GM18499 (cell line): ENCODE results near the gene DEPDC5.
"Not testable (repeated sequence)": the region's sequence is repeated elsewhere in the genome, so short reads cannot be mapped to it uniquely, and the experiment has no call there.

ENCODE experiments used
- ATAC-seq: cut with Tn5 transposase; IDR thresholded peaks from one replicate; pipeline ENCODE4 v1.9.1; 2021; ENCODE audit warnings: moderate number of reproducible peaks; ENCODE audit not compliant: insufficient read depth, unreplicated experiment

The DEPDC5 gene

DNA sequence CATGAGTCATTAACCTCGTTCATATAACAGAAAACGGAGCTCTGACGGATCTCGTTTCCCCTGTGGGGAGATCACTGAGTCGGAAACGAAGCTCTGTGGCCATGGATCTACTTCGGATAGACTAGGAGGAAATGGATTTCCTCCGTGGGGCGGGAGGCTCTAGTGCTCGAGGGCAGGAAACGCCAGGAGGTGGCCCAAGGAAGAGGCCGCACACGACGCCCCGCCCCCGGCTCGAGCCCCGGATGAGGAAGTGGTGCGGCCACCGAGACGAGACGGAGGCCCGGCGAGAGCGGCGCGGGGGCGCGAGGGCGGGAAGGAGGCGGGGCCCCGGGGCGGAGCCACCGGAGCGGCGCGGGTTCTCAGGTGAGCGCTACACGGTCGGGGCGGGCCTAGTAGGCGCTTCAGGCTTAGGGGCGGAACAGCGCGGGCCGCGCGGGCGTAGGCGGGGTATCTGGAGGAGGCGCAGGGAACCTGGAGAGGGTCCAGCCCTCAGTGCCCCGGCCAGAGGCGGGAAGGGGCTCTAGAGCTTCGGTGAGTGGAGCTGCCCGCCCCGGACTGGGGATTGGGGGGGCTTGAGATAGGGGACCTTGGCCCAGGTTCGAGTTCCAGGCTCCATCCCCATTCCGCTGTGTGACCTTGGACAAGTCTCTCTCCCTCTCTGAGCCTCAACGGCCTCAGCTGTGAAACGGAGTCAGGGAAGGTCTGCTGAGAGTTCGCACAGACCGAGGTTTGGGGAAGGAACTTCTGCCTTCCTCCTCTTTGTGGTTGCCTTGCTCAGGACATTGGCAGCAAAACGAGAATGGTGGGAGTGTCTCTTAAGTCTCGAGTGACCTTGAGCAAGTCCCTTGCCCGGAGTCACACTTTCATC lies at the start of gene DEPDC5:
TSS of gene DEPDC5 (plus strand) at position 386 of the 868 bp plus-strand sequence. CDS start 903 bp downstream, outside the sequence.
- no peak for ATAC-seq

DNA sequence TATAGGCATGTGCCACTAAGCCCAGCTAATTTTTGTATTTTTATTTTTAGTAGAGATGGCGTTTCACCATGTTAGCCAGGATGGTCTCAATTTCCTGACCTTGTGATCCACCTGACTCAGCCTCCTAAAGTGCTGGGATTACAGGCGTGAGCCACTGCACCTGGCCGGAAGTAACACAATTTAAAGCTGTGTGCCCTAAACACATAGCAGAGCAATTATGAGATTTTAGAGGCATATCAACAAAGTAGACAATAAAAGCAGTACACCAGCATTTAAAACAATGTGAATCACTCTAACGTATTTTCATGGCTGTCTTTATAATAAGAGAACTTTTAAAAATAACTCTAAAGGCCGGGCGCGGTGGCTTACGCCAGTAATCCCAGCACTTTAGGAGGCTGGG lies 46.3 kb upstream of the DEPDC5 start:
- no peak for ATAC-seq

DNA sequence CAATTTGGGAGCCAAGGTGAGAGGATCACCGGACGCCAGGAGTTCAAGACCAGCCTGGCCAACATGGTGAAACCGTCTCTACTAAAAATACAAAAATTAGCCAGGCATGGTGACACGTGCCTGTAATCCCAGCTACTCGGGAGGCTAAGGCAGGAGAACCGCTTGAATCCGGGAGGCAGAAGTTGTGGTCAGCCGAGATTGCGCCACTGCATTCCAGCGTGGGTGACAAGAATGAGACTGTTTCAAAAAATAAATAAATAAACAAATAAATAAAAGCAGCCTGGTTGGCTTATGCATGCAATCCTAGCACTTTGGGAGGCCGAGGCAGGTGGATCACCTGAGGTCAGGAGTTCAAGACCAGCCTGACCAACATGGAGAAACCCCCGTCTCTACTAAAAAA lies 42.6 kb upstream of the DEPDC5 start:
- not testable (repeated sequence) for ATAC-seq

DNA sequence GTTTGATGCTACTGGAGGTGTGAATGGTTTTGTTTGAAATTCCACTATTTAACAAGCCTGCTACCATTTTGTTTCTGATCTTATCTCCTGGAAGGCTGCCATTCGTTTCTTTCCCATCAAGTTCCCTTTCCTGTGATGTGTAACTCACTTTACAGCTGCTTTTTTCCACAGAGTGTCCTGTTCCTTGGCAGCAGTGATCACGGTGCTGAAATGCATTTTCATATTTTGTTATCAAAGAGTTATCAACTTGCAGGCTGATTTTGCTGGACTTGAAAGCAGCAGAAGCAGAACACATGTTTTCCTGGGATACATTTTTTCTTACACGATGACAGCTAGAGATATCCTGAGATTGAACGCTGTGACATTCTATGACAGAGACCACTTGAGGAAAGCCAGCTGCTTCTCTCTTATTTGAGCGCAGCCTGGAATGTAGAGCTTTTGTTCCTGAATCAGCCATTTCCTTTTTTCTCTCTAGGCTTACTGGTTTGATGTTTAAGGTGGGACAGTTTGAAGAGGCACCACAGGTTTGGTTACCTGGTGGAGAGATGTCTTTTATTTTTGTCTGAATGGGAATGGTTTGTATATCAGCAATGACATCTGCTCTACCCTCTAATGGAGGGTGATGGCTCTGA lies 38.6 kb upstream of the DEPDC5 start:
- no peak for ATAC-seq

DNA sequence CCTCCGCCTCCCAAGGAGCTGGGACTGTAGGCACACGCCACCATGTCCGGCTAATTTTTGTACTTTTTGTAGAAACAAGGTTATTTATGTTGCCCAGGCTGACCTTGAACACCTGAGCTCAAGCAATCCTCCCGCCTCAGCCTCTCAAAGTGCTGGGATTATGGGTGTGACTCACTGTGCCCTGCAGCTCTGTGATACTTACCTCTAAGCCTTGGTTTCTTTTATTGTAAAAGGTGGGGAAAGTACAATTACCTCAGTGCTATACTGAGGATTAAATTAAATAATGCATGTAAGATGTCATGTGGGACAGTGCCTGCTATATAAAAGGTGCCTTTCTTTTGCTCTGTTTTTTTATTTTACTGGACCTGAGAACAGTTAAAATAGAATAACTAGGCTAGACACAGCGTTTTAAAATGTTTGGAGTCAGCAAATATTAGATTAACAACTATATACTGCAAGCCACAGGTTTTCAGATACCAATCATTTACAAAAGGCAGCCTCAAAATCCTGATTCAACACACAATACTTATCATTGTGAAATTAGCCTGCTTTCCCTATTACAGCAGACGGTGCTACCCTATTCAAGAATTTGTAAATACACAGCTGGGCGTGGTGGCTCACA lies 33.9 kb upstream of the DEPDC5 start:
- no peak for ATAC-seq

- no peak for ATAC-seq
Observed at GRCh38 chr22:31723723-31724122, 30.1 kb upstream of the DEPDC5 start.

DNA sequence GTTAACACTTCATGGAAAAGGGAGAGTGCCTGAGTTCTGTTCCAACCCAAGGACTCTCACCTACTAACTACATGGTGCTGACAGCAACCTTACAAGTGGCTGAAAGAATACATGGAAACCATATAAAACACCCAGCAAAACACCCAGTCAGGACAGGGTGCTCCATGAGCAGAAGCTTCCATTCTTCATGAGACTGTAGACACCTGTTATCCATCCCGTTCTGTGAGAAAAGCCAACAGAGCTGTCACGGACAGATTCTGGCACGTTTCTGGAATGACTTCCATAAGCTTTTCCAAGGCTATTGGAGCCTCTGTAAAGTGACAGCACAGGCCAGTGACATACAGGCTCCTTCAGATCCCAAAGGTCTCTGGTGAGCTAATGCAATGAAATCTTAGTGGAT lies 27.1 kb upstream of the DEPDC5 start:
- no peak for ATAC-seq

GRCh38 chr22:31728857-31729256 lies 25.0 kb upstream of the DEPDC5 start:
- no peak for ATAC-seq

DNA sequence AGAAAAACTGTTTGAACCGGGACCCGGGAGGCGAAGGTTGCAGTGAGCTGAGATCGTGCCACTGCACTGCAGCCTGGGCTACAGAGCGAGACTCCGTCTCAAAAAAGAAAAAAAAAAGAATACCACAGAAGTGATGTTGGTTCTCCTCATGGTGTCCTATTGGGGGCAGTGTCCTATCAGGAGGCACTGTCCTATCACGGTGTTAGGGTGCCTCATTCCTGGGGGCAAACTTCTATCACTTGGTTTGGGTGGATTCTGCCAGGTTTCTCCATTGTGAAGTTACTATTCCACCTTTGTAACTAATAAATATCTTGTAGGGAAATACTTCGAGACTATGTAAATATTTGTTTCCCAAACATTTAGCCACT lies 23.5 kb upstream of the DEPDC5 start:
- ATAC-seq: no peak

DNA sequence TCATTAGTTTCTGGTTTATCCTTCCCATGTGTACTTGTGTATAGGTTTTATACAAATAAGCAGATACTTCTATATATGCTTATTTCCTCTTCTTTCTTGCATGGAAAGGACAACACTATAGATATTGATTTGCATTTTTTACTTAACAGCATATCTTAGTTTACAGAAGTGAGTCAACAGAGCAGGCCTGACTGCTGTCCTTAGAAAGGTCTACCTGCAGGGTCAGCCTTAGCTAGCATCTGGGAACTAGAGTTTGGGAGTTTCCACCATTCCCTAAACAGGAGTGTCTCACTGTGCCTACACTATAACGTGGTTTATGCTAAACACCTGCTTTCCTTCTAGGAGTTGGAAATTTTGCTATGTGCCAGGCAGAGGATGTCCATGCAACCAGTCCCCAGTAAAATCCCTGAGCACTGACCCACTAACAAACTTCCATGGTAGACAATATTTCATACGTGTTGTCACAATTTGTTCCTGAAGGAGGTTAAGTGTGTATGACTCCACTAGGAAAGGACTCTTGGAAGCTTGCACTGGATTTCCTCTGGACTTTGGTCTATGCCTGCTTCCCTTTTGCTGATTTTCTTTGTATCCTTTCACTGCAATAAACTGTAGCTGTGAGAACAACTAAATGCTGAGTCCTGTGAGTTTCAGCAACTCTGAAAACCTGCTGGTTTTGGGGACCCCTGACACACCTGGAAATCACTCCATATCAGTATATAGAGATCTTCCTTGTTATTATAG lies 21.6 kb upstream of the DEPDC5 start:
- no peak for ATAC-seq

DNA sequence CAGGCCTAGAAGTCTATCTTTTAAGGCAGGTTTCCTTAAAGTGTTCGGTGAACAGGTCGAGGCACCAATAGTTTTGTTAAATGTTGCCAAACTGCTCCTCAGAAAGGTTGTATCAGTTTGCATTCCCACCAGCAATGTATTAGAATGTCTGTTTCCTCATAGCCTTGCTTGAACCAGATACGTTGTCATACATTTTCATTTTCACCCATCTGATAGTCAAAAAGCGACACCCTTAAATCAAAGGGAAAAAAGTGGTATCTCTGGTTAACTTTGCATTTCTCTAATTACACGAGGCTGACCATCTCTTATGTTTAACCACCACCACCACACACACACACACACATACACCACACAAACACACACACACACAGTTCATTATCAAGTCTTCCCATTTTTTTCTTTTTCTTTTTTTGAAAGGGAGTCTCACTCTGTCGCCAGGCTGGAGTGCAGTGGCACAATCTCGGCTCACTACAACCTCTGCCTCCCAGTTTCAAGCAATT lies 20.2 kb upstream of the DEPDC5 start:
- ATAC-seq: no peak

DNA sequence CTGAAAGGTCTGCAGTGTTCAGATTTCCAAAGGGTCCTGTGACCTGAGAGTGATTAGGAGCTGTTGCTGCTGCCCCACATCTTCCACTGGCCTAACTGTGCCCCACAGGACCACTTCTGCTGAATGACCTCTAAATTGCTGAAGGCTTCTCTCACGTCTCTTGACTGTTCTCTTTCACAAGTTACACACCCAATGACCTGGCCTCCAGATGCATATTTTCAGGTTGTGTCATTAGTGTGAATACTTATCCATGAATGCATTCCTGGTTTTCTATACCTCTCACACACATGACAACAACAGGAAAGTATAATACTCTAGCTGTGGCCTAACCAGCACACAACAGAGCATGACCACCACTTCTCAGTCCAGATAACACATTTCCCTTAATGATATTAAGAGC lies 19.3 kb upstream of the DEPDC5 start:
- no peak for ATAC-seq

DNA sequence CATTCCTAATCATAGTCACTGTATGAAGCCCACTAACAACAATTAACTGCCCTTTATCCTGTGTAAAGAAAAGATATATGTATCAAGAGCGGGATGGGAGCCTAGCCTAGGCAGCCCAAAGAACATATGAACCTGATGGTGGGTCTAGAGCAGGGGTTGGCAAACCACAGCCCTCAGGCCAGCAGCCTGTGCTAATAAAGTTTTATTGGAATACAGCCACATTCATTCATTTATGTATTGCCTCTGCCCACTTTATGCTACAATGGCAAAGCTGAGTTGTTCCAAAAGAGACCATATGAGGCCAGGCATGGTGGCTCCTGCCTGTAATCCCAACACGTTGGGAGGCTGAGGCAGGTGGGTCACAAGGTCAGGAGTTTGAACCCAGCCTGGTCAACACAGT lies 17.4 kb upstream of the DEPDC5 start:
- no peak for ATAC-seq

DNA sequence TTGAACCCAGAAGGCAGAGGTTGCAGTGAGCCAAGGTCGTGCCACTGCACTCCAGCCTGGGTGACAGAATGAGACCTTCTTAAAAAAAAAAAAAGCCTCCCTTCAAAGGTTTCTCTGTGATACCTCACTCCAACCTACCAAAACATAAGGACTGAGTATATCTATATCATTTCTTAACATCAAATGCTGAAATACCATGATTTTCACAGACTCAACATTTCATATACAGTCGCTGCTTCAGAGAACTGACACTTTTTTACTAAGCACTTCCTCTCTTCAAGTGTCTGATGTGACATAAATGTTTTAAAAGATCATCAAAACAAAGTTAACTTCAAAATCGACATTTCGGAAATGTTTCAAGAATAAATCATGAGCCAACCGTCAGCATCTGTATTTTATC lies 15.9 kb upstream of the DEPDC5 start:
- ATAC-seq: no peak

DNA sequence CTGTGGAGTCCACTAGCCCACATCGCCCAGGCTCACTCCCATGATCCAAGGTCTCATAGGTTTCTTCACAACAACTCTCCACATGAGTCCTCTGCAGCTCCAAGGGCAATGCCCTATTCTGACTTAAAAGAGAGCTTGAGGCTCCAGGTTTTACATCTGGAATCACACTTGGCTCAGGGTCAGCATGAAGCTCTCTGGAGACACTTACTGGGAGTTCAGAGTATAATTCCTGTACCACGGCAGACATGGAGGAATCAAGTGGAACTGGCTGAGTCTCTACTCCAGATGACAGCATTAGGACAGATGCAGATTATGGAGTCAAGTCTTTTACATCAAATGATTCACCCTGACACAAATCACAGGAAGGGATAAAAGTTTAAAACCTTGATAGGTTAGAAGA lies 15.3 kb upstream of the DEPDC5 start:
- ATAC-seq: no peak

DNA sequence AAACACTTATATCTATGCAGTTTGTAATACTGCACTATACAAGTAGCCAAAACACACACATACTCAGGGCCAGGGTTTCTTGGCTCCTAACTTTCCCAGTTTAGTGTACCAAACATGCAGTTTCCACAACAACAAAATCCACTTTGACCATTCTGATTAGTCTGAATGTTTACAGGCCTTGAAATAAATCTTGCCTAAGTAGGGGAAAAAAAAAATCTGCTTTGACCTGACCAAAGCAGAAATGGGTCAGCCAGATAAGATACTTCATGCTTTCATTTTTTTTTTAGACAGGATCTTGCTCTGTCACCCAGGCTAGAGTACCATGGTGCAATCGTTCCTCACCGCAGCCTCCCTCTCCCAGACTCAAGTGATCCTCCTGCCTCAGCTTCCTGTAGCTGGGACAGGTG lies 14.0 kb upstream of the DEPDC5 start:
- ATAC-seq: no peak

- not testable (repeated sequence) for ATAC-seq
Observed at GRCh38 chr22:31740314-31740713, 13.5 kb upstream of the DEPDC5 start.

GRCh38 chr22:31742115-31742514 lies 11.7 kb upstream of the DEPDC5 start:
- ATAC-seq: no peak

DNA sequence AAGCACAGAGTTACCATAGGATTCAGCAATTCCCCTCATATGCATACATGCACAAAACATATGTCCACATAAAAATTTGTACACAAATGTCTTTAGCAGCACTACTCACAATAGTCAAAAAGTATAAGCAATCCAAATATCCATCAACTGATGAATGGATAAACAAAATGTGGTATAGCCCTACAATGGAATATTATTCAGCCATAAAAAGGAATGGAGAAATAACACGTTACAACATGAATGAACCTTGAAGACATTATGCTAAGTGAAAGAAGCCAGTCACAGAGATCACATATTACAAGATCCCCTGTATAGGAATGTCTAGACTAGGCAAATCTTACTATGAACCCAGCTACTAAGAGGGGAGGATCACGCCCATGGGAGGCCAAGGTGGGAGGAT lies 11.1 kb upstream of the DEPDC5 start:
- no peak for ATAC-seq

- ATAC-seq: no peak
Observed at GRCh38 chr22:31743871-31744270, 9.9 kb upstream of the DEPDC5 start.

- no peak for ATAC-seq
Observed at GRCh38 chr22:31747441-31747840, 6.4 kb upstream of the DEPDC5 start.
